AG04450 (cell line): ENCODE results near the gene GNAZ. TPM values are rescaled to one million over a fixed set of nuclear protein-coding genes. Genes with fewer than 3 reads are reported as not detected.

Experiments
- CTCF ChIA-PET: fragments of 300-600, 350-600 bp; formaldehyde crosslinking; extraction: SDS; loops from one replicate; lab custom pipeline; 2022; ENCODE audit warnings: antibody characterized with exemption, inconsistent platforms; lab: Charles Lee
- POLR2A ChIA-PET: fragments of 350-600 bp; formaldehyde crosslinking; extraction: SDS; loops from one replicate; lab custom pipeline; 2021; ENCODE audit warnings: antibody characterized with exemption, inconsistent platforms; lab: Yijun Ruan, JAX
- DNase-seq: peaks from one replicate; pipeline ENCODE4 v3.0.0-alpha.2; 2011; ENCODE audit warnings: low read depth, low spot score
- H3K27ac ChIP-seq: one replicate; pipeline ENCODE4 v1.5.1; 2012; ENCODE audit warnings: low read depth, low read length, control low read depth
- H3K27me3 ChIP-seq: one replicate; pipeline ENCODE4 v1.6.0; 2012; ENCODE audit warnings: low read length; ENCODE audit not compliant: control insufficient read depth, insufficient read depth
- H3K4me3 ChIP-seq: 2 replicates; pipeline ENCODE4 v1.5.1; 2011; ENCODE audit warnings: mild to moderate bottlenecking, low read depth, low read length, control low read depth
- H3K9me3 ChIP-seq: 2 replicates; pipeline ENCODE4 v1.5.1; 2012; ENCODE audit warnings: low read length; ENCODE audit not compliant: control insufficient read depth, insufficient read depth
- polyA plus RNA-seq: library from polyadenylated mRNA; depleted of rRNA; stranded (reverse); fragments of >200 nt; gene quantifications from 2 replicates; pipeline ENCODE4 v1.2.3, GENCODE V29; 2011; rRNA removed
- small RNA-seq: library from RNA; depleted of rRNA; stranded (forward); fragments of <200 nt; gene quantifications from one replicate; pipeline ENCODE3, GENCODE V24; 2012; ENCODE audit warnings: low read depth; ENCODE audit not compliant: insufficient read length
- TF ChIP-seq, protein P1 (sequence below): IDR thresholded peaks from 2 replicates; pipeline ENCODE4 v1.5.1; 2011; ENCODE audit warnings: low read depth, low read length, control low read depth, inconsistent platforms

GNAZ gene
- polyA plus RNA-seq, 1 experiment = 0.25 TPM

DNA sequence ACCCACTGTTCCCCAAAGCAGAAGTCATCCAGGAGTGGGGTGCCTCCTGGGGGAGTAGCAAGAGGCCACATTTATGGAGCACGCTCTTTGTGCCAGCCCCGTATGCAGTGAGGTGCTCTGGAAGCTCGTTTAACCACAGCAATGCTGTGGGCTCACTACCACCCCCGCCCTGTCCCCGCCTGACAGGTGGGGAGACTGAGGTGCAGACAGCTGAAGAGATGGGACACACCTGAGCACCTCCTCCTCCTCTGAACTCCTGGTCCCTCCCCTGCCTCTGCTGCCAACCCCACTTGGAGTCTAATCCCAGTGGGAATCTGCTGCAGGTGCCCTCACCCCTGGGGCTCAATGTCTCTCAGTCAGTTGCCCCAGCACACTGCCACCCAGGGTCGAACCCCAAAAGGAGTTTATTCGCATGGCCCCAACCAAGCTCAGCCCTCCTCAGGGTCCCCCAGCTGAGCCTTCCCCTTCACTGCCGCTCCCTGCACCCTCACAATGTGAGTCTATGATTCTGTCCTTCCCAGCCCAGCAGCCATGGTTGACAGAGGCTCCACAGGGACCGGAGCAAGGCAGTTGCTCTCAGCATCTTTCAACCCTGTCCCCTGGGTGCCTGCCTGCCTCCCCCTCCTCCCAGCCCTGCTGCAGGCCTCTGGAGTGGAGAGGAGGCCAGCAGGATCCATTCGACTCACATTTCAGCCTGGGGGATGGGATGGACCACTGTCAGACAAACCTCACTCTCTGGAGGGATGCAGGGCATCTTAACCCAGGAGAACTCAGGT lies 96.7 kb downstream of the GNAZ start:
- Histone ChIP-seq H3K4me3 (no peak overlapping the region), H3K27me3 (peaks cover 11% of the 10 kb centered on the region), H3K27ac (no peak overlapping the region), H3K9me3 (no peaks in the 10 kb centered on the region)
- TF ChIP-seq, protein P1, sequence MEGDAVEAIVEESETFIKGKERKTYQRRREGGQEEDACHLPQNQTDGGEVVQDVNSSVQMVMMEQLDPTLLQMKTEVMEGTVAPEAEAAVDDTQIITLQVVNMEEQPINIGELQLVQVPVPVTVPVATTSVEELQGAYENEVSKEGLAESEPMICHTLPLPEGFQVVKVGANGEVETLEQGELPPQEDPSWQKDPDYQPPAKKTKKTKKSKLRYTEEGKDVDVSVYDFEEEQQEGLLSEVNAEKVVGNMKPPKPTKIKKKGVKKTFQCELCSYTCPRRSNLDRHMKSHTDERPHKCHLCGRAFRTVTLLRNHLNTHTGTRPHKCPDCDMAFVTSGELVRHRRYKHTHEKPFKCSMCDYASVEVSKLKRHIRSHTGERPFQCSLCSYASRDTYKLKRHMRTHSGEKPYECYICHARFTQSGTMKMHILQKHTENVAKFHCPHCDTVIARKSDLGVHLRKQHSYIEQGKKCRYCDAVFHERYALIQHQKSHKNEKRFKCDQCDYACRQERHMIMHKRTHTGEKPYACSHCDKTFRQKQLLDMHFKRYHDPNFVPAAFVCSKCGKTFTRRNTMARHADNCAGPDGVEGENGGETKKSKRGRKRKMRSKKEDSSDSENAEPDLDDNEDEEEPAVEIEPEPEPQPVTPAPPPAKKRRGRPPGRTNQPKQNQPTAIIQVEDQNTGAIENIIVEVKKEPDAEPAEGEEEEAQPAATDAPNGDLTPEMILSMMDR = no peak
- no peak for DNase-seq
- CTCF ChIA-PET = interaction anchor here (1.0 to 1.2 kb wide), 2 partner anchors 12 to 115 kb away, joined by 4 read pairs; no protein-coding TSS in a partner anchor
- POLR2A ChIA-PET = interaction anchor here (0.7 kb wide), 1 partner anchor 120 kb away, joined by 3 read pairs; no protein-coding TSS in a partner anchor

DNA sequence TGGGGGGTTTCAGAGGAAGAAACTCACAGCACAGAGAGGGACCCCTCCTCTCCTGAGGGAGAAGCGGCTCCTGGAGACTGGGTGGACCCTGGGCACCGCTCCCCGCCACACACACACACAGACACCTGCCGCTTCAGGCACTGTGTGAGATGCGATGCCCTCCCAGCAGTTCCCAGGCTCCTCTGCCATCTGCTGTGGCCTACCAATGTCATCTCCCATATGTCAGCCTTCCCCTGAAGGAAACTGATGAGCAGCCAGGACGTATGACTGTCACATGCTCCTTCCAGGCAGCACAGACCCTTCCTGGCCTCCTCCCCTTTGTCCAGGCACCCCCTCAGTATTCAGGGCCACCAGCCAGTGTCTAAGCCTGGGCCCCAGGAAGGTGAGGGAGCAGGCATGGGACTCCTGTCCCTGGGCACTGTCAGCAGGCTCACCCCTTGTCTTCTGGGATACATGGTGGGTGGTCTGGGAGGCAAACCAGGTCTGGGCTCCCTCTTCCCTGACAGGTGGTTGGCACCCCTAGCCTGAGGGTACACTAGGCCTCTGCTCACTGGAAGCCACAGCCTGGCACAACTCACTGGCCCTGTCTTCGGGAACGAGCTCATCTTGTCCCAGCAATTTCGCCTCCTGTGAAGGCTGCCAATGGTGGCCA lies 98.2 kb downstream of the GNAZ start:
- Histone ChIP-seq H3K27me3 (peaks cover 11% of the 10 kb centered on the region), H3K27ac (no peak overlapping the region), H3K9me3 (no peaks in the 10 kb centered on the region), H3K4me3 (no peak overlapping the region)
- no peak for DNase-seq
- ChIA-PET CTCF (interaction anchor here (1.0 to 1.9 kb wide), 4 partner anchors 9 to 122 kb away, joined by 4 to 9 read pairs (median 4); no protein-coding TSS in a partner anchor), POLR2A (no interaction called here)
- TF ChIP-seq, protein P1 = no peak

GRCh38 chr22:23169043-23169406 lies 98.7 kb downstream of the GNAZ start:
- TF ChIP-seq, protein P1 = no peak
- Histone ChIP-seq H3K9me3 (no peaks in the 10 kb centered on the region), H3K27ac (no peak overlapping the region), H3K4me3 (no peak overlapping the region), H3K27me3 (peaks cover 11% of the 10 kb centered on the region)
- ChIA-PET POLR2A (no interaction called here), CTCF (interaction anchor here (1.2 to 1.9 kb wide), 2 partner anchors 8 to 121 kb away, joined by 4 to 9 read pairs; no protein-coding TSS in a partner anchor)
- no peak for DNase-seq

Small RNA genes within 50 kb of the gene (small RNA-seq; reads per million reads assigned to genes)
- gene RF00017 (not detected), gene RF00066 (not detected)

Other genes starting within 250 kb of the GNAZ start
- gene IGLL5, start 182.7 kb upstream of the GNAZ start, polyA plus RNA-seq = not detected in 2 replicates
- 0.21 TPM in 1 of 2 replicates, not detected in the other for gene RSPH14, start 71.5 kb downstream of the GNAZ start, polyA plus RNA-seq
- gene RAB36, start 75.0 kb downstream of the GNAZ start, polyA plus RNA-seq = 2.6 and 3.5 TPM in 2 replicates
- gene BCR, start 110.0 kb downstream of the GNAZ start, polyA plus RNA-seq = 21.4 and 30.8 TPM in 2 replicates